Peyer's patch (tissue), 4 donors: ENCODE data around the gene EPAS1. TPM values are rescaled to one million over a fixed set of nuclear protein-coding genes. Genes with fewer than 3 reads are reported as not detected.

Experiments used
- DNase-seq, 3 donors: peaks; one replicate each; pipeline ENCODE4 v3.0.0-alpha.2; 2017 to 2019
- H3K27ac ChIP-seq, 4 donors: fragments of 200-600 bp; sonication (generic); one replicate each; pipeline ENCODE4 v1.5.1; 2016 to 2019
- H3K27me3 ChIP-seq, 2 donors: fragments of 200-600 bp; sonication (generic); one replicate each; pipeline ENCODE4 v1.5.1; 2019
- H3K36me3 ChIP-seq, 3 donors: fragments of 200-600 bp; sonication (generic); one replicate each; pipeline ENCODE4 v1.5.1; 2016 to 2019
- H3K4me1 ChIP-seq, 4 donors: fragments of 200-600 bp; sonication (generic); one replicate each; pipeline ENCODE4 v1.5.1; 2016 to 2019
- H3K4me3 ChIP-seq, 4 donors: fragments of 200-600 bp; sonication (generic); 1 replicate in 3 of 4; 2 replicates in 1 of 4; pipeline ENCODE4 v1.5.1; 2016 to 2019; ENCODE audit warnings: mild to moderate bottlenecking in 1 of 4
- H3K9me3 ChIP-seq, 4 donors: fragments of 200-600 bp; sonication (generic); one replicate each; pipeline ENCODE4 v1.5.1; 2016 to 2019; ENCODE audit warnings: mild to moderate bottlenecking in 1 of 4
- POLR2A ChIP-seq, 2 donors: fragments of 450-650 bp; IDR thresholded peaks; one replicate each; pipeline ENCODE4 v1.5.1; 2017; ENCODE audit warnings: antibody characterized with exemption in 2 of 2, mild to moderate bottlenecking in 2 of 2, moderate library complexity in 2 of 2
- total RNA-seq, 4 donors: library from RNA; depleted of rRNA; stranded (reverse); fragments of >200 nt; gene quantifications; one replicate each; pipeline ENCODE4 v1.1.0, GENCODE V29; 2016
- TF ChIP-seq, protein P1 (sequence below), 6 experiments: fragments of 450-650 bp in 4 of 6; fragments of 200-600 bp in 2 of 6; sonication (generic) in 1 of 6; IDR thresholded peaks; one replicate each; pipeline ENCODE4 v1.5.1; 2017 to 2019; ENCODE audit warnings: antibody characterized with exemption in 6 of 6, mild to moderate bottlenecking in 3 of 6, moderate library complexity in 1 of 6

Gene EPAS1
- total RNA-seq, 4 donors from 2014 or later = 114 to 240 (median 196) TPM

- DNase-seq = no peak
- no peaks in the 10 kb centered on the region for H3K27me3 ChIP-seq
- peaks cover 0 to 6% (median 0%) of the 10 kb centered on the region in 4 donors for H3K4me1 ChIP-seq
- no peak overlapping the region for H3K27ac ChIP-seq
- TF ChIP-seq, protein P1, sequence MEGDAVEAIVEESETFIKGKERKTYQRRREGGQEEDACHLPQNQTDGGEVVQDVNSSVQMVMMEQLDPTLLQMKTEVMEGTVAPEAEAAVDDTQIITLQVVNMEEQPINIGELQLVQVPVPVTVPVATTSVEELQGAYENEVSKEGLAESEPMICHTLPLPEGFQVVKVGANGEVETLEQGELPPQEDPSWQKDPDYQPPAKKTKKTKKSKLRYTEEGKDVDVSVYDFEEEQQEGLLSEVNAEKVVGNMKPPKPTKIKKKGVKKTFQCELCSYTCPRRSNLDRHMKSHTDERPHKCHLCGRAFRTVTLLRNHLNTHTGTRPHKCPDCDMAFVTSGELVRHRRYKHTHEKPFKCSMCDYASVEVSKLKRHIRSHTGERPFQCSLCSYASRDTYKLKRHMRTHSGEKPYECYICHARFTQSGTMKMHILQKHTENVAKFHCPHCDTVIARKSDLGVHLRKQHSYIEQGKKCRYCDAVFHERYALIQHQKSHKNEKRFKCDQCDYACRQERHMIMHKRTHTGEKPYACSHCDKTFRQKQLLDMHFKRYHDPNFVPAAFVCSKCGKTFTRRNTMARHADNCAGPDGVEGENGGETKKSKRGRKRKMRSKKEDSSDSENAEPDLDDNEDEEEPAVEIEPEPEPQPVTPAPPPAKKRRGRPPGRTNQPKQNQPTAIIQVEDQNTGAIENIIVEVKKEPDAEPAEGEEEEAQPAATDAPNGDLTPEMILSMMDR (IDR thresholded peaks at IDR 0.05) = no peak
- TF ChIP-seq POLR2A (IDR thresholded peaks at IDR 0.05) = no peak
- H3K36me3 ChIP-seq = no peaks in the 10 kb centered on the region
- no peak overlapping the region for H3K4me3 ChIP-seq
- H3K9me3 ChIP-seq = no peaks in the 10 kb centered on the region
Observed at GRCh38 chr2:46273225-46273863, 23.9 kb upstream of the EPAS1 start.

DNA sequence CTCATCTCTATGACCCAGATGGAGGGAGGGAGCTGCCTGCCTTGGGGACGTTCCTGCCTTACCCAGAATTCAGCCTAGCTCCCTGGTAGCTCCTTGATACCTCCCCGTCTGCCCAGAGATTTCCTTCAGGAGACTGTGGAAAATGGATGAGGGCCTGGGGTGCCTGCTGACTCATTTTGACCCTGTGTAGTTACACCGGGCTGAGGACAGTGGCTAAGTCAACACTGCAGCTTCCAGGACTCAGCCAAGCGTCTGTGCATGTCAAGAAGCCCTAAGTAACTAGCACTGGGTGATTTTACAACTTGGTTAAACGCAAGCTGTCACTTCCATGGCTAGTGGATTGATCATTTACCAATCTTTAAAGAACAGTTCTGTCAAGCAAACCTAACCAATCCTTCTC is 23.3 kb upstream of the EPAS1 start:
- no peak overlapping the region for H3K27ac ChIP-seq

DNA sequence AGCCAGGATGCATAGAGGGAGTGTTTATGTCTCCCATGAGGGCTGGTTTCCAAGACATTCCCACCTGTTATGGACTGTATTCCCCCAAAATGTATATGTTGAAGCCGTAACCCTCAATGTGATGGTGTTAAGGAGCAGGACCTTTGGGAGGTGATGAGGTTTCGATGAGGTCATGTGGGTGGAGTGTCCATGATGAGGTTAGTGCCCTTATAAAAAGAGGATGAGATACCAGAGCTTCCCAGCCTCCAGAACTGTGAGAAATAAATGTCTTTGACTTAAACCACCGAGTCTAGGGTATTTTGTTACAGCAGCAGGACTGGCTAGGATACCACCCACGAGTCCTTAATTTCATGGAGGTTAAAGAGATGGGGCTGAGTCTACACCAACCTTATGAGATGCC is 22.6 kb upstream of the EPAS1 start:
- TF ChIP-seq POLR2A (IDR thresholded peaks at IDR 0.05) = no peak
- TF ChIP-seq, protein P1 (IDR thresholded peaks at IDR 0.05) = no peak
- H3K36me3 ChIP-seq = no peaks in the 10 kb centered on the region
- peaks cover 0 to 6% (median 0%) of the 10 kb centered on the region in 4 donors for H3K4me1 ChIP-seq
- H3K27ac ChIP-seq = no peak overlapping the region
- no peaks in the 10 kb centered on the region for H3K27me3 ChIP-seq
- DNase-seq = no peak
- H3K4me3 ChIP-seq = no peak overlapping the region
- H3K9me3 ChIP-seq = no peaks in the 10 kb centered on the region

More for the DNA sequence above, 23.3 kb upstream of the EPAS1 start:
- Histone ChIP-seq H3K4me3 (no peak overlapping the region), H3K4me1 (peaks cover 0 to 6% (median 0%) of the 10 kb centered on the region in 4 donors), H3K27me3 (no peaks in the 10 kb centered on the region), H3K9me3 (no peaks in the 10 kb centered on the region), H3K36me3 (no peaks in the 10 kb centered on the region)
- TF ChIP-seq POLR2A (IDR thresholded peaks at IDR 0.05) = no peak
- TF ChIP-seq, protein P1 (IDR thresholded peaks at IDR 0.05) = no peak
- DNase-seq = no peak

DNA sequence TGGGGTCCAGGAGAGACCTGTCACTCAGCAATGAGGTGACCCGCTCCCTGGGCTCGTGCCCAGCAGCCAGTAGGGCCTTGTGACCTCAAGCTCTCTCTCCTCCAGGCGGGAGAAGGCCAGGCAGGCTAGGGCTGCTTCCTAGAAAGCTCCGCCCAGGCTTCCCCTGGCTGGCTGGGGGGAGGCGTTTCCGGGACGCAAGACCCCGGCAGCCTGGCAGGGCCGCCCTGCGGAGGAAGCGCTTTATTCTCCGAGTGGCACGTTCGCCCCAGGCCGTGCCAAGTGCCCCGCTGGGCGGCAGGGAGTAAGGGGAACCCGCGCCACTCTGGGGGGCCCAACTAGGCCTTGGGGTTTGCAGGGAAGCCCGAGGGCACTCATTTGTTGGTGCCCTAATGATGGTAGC is 21.2 kb upstream of the EPAS1 start:
- peak overlapping the region in 1 of 4 donors; percentile 12 for H3K4me3 ChIP-seq
- DNase-seq = peak in 1 of 3 donors; percentile 60
- H3K9me3 ChIP-seq = no peaks in the 10 kb centered on the region
- H3K27ac ChIP-seq = peak overlapping the region in 1 of 4 donors; percentile 61
- TF ChIP-seq, protein P1 (IDR thresholded peaks at IDR 0.05) = no peak
- TF ChIP-seq POLR2A (IDR thresholded peaks at IDR 0.05) = no peak
- no peaks in the 10 kb centered on the region for H3K36me3 ChIP-seq
- peaks cover 0 to 6% (median 0%) of the 10 kb centered on the region in 4 donors for H3K4me1 ChIP-seq
- H3K27me3 ChIP-seq = no peaks in the 10 kb centered on the region

GRCh38 chr2:46276642-46277041 is 20.6 kb upstream of the EPAS1 start:
- Histone ChIP-seq H3K36me3 (no peaks in the 10 kb centered on the region), H3K9me3 (no peaks in the 10 kb centered on the region), H3K27me3 (no peaks in the 10 kb centered on the region), H3K27ac (no peak overlapping the region), H3K4me3 (no peak overlapping the region), H3K4me1 (peaks cover 0 to 6% (median 0%) of the 10 kb centered on the region in 4 donors)
- TF ChIP-seq, protein P1 (IDR thresholded peaks at IDR 0.05) = no peak
- no peak for TF ChIP-seq POLR2A (IDR thresholded peaks at IDR 0.05)
- no peak for DNase-seq
